ENCODE data around the gene NEIL1.
"Not testable (repeated sequence)": the region's sequence is repeated elsewhere in the genome, so short reads cannot be mapped to it uniquely, and the experiment has no call there.

The NEIL1 gene

DNA sequence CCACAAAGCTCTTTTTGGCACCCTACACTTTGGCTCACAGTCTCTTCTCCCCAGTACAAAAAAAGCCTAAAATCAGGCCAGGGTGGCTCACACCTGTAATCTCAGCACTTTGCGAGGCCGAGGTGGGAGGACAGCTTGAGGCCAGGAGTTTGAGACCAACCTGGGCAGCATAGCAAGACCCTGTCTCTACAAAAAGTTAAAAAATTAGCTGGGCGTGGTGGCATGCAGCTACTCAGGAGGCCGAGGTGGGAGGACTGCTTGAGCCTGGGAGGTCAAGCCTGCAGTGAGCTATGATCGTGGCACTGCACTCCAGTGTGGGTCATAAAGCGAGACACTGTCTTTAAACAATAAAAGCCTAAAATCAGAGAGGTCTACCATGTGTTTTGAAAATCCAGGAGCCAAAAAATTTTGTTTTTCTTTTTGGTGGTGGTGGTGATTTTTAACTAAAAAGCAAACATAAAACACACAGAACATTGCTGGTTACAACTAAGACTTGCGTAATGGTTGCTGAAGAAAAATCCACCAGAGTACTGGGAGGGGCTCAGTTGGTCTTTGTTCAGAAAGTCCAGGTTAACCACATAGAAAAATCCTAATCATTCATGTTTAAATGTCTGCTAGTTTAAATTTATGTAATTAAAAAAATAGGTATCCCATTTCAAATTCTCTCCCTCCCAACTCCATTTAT is 23.2 kb downstream of the NEIL1 start:
- Histone ChIP-seq H3K27me3 (ENCODE audit: control insufficient read depth, insufficient read depth, low read length) (no peaks in the 10 kb centered on the region), H3K9ac (ENCODE audit: low read length) (no peak overlapping the region), H3K4me3 (ENCODE audit: low read length) (no peak overlapping the region), H3K4me1 (ENCODE audit: control insufficient read depth, insufficient read depth, low read length) (peaks cover 20% of the 10 kb centered on the region), H3K36me3 (ENCODE audit: control insufficient read depth, insufficient read depth, low read length) (peaks cover 5% of the 10 kb centered on the region), H3K9me3 (ENCODE audit: control insufficient read depth, low read length) (no peaks in the 10 kb centered on the region)

DNA sequence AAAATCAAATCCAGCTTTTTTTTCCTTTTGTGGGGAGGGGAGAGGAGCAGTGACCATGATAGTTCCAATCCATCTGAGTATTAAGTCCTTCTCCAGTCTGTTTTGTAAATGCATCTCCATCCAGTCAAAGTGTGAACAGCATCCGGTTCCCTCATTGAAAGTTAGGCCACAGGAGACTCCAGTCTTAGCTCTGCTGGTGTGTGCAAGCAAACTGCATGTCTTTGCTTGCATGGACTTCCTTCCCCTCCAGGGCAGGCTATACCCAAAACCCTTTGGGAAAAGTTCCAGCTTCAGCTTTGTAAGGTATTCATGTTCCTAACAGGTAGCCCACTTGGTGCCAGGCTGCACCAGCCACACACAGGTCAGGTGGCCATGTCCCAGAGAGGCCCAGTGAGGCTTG is 24.6 kb downstream of the NEIL1 start:
- Histone ChIP-seq H3K4me1 (ENCODE audit: control insufficient read depth, insufficient read depth, low read length) (peaks cover 20% of the 10 kb centered on the region), H3K9me3 (ENCODE audit: control insufficient read depth, low read length) (no peaks in the 10 kb centered on the region), H3K36me3 (ENCODE audit: control insufficient read depth, insufficient read depth, low read length) (peaks cover 5% of the 10 kb centered on the region), H3K27me3 (ENCODE audit: control insufficient read depth, insufficient read depth, low read length) (no peaks in the 10 kb centered on the region), H3K9ac (ENCODE audit: low read length) (no peak overlapping the region), H3K4me3 (ENCODE audit: low read length) (no peak overlapping the region)

DNA sequence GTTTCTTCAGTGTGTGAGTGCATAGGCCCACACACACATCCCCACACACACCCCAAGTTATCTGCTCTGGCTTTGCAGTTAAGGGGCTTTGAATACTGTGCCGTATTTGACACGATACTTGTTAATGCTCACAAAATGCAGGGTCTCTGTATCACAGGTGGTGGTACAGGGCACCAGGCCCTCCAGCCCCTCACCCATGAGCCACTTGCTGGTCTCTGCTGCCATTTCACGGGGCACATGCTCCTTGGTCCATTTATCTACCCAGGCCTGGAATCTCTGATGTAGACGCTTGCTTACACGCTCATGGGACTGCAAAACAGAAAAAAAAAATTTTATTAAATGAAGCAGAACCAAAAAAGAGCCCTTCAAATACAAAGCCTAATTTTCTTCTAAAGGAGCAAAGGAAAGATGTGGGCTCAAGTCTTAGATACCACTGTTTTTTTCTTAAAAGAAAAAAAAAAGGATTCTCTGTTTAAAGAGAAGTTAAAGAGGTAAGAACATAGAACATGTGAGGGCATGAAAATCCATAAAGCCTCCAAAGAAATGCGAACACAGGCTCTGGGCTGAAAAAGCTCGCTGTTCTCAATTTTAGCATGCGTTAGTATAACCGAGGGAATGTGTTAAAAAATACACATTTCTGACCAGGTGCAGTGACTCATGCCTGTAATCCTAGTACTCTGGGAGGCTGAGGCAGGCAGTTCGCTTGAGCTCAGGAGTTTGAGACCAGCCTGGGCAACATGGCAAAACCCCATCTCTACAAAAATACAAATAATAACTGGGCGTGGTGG is 25.3 kb downstream of the NEIL1 start:
- Histone ChIP-seq H3K27me3 (ENCODE audit: control insufficient read depth, insufficient read depth, low read length) (no peaks in the 10 kb centered on the region), H3K9ac (ENCODE audit: low read length) (no peak overlapping the region), H3K36me3 (ENCODE audit: control insufficient read depth, insufficient read depth, low read length) (peaks cover 5% of the 10 kb centered on the region), H3K4me3 (ENCODE audit: low read length) (no peak overlapping the region), H3K4me1 (ENCODE audit: control insufficient read depth, insufficient read depth, low read length) (peaks cover 20% of the 10 kb centered on the region), H3K9me3 (ENCODE audit: control insufficient read depth, low read length) (no peaks in the 10 kb centered on the region)

DNA sequence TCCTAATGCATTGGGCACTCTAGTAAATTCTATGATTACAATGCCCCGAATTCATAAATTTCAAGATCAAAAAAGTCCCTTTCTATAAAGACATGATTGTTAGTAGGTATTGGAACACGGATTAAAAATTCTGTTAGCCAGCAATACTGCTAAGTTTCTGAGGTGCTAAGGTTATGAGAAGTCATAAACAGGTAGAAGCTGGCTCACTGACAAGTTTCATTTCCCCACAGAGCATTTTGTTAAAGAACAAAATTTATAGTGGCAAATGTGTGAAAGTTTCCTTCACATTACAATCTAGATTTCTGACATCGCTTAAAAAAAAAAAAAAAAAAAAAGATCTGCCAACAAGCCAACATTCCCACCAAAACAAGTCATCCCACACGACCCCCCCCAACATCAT is 33.9 kb downstream of the NEIL1 start:
- Histone ChIP-seq H3K4me3 (ENCODE audit: low read length) (no peak overlapping the region), H3K4me1 (ENCODE audit: control insufficient read depth, insufficient read depth, low read length) (no peaks in the 10 kb centered on the region), H3K9me3 (ENCODE audit: control insufficient read depth, low read length) (no peaks in the 10 kb centered on the region), H3K9ac (ENCODE audit: low read length) (no peak overlapping the region), H3K36me3 (ENCODE audit: control insufficient read depth, insufficient read depth, low read length) (peaks cover 11% of the 10 kb centered on the region), H3K27me3 (ENCODE audit: control insufficient read depth, insufficient read depth, low read length) (no peaks in the 10 kb centered on the region)

DNA sequence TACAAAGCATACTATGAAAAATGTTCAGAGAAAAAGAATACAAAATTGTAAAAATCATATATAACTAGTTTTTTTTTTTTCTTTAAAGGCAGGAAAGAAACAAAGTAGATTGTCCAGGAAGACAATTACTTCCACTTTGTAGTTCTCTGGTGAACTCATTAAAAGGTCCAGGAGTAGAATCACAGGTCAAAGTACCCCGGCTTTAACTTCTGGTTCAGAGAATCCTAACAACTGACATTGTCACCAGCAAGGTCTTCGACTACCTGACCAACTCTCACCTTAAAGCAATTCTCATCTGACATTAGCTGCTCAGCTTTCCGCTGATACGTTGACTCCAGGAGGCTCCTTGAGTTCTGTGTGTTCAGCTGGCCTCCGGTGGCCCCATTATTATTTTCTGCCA is 37.1 kb downstream of the NEIL1 start:
- not testable (repeated sequence) for H3K9me3 ChIP-seq (ENCODE audit: control insufficient read depth, low read length); H3K9ac ChIP-seq (ENCODE audit: low read length); H3K4me3 ChIP-seq (ENCODE audit: low read length); H3K27me3 ChIP-seq (ENCODE audit: control insufficient read depth, insufficient read depth, low read length); H3K4me1 ChIP-seq (ENCODE audit: control insufficient read depth, insufficient read depth, low read length)
- H3K36me3 ChIP-seq (ENCODE audit: control insufficient read depth, insufficient read depth, low read length), result peaks cover 11% of the 10 kb centered on the region

DNA sequence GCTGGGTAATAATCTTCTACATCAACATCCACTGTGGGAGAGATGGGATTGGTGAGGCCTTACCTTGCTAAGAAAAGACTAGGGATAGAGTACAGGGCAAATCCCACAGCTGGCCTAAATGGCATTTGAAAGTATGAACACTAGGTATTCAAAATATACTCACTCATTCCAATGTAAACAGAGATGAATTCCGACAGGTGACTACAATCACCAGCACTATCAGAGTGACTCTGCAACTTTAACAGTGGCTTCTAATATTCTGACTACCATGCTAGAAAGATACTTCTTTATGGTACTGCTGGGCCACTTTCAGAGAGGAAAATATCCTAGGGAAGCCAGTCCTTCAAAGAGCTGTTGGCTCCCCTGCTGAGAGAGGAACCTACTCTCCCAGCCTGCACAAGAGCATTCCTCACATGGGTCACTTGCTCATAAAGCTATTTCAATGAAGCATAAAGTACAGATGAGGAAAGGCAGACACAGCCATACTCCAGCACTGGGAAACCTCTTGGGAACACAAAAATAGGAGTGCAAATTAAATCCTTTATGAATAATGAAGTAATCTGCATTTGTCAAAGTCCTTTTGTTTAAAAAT is 43.0 kb downstream of the NEIL1 start:
- Histone ChIP-seq H3K4me3 (ENCODE audit: low read length) (no peak overlapping the region), H3K27me3 (ENCODE audit: control insufficient read depth, insufficient read depth, low read length) (no peaks in the 10 kb centered on the region), H3K9ac (ENCODE audit: low read length) (no peak overlapping the region), H3K9me3 (ENCODE audit: control insufficient read depth, low read length) (no peaks in the 10 kb centered on the region), H3K4me1 (ENCODE audit: control insufficient read depth, insufficient read depth, low read length) (no peaks in the 10 kb centered on the region), H3K36me3 (ENCODE audit: control insufficient read depth, insufficient read depth, low read length) (peaks cover 10% of the 10 kb centered on the region)

DNA sequence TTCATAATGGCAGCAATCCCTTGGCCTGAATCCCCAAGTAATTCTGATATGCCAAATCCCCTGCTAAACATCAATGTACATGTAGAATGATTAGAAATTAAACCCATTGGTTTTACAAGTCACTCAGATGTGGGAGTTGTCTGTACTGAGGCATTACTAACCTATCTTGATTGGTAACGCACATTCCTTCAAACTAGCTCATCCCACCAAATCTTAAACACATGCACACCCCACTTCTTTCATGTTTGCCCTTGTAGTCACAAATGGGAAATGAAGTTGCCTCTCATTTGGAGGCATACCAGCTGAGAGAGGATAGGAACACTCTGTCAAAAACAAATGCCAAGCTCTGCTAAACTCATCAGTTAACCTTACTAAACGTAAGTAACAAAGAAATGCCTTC is 50.7 kb downstream of the NEIL1 start:
- Histone ChIP-seq H3K36me3 (ENCODE audit: control insufficient read depth, insufficient read depth, low read length) (no peaks in the 10 kb centered on the region), H3K9me3 (ENCODE audit: control insufficient read depth, low read length) (no peaks in the 10 kb centered on the region), H3K27me3 (ENCODE audit: control insufficient read depth, insufficient read depth, low read length) (no peaks in the 10 kb centered on the region), H3K4me3 (ENCODE audit: low read length) (no peak overlapping the region), H3K9ac (ENCODE audit: low read length) (no peak overlapping the region), H3K4me1 (ENCODE audit: control insufficient read depth, insufficient read depth, low read length) (no peaks in the 10 kb centered on the region)

DNA sequence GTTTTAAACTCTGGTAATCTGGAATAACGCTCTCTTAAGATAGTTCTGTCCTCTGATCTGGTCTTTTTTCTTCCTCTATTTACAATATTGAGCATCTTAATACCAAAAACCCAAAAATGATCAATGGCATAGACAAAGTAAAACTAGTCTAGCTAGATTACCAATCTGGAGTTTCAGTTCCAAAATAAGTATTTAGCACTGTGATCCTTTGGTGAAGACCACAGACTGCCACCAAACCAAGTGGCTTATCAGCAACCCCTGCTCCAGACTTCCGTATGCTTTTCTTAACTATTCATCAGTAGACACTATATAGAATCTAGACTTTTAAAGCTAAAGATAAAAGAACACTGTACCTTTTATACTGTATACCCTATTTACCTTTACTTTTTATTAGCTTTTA is 57.1 kb downstream of the NEIL1 start:
- no peaks in the 10 kb centered on the region for H3K9me3 ChIP-seq (ENCODE audit: control insufficient read depth, low read length)
- H3K9ac ChIP-seq (ENCODE audit: low read length), result no peak overlapping the region
- H3K4me1 ChIP-seq (ENCODE audit: control insufficient read depth, insufficient read depth, low read length), result no peaks in the 10 kb centered on the region
- H3K36me3 ChIP-seq (ENCODE audit: control insufficient read depth, insufficient read depth, low read length), result peaks cover 4% of the 10 kb centered on the region
- H3K4me3 ChIP-seq (ENCODE audit: low read length), result no peak overlapping the region
- H3K27me3 ChIP-seq (ENCODE audit: control insufficient read depth, insufficient read depth, low read length), result no peaks in the 10 kb centered on the region

Data from mucosa of stomach (tissue), 1 donor.